Neural cell (in vitro differentiated cells): Measurements from ENCODE around the gene LRRC74B. TPM values are rescaled to one million over a fixed set of nuclear protein-coding genes. Genes with fewer than 3 reads are reported as not detected.

ENCODE experiments used
- H2AFZ ChIP-seq: fragments of 200-600, 300-800 bp; sonication (generic), shearing (Covaris generic); 2 replicates; pipeline ENCODE4 v1.6.0; 2014; ENCODE audit warnings: low read depth, mild to moderate bottlenecking, antibody characterized with exemption, low read length, moderate library complexity
- H3F3A ChIP-seq: fragments of 200-600 bp; shearing (Covaris generic); 2 replicates; pipeline ENCODE4 v1.6.1; 2016; ENCODE audit warnings: mild to moderate bottlenecking, moderate library complexity, mixed read lengths, antibody characterized with exemption, low read length; ENCODE audit not compliant: insufficient read depth, poor library complexity, severe bottlenecking
- H3K27ac ChIP-seq: fragments of 200-600, 300-800 bp; sonication (generic), shearing (Covaris generic); 2 replicates; pipeline ENCODE4 v1.5.1; 2014; ENCODE audit warnings: mild to moderate bottlenecking, low read length, moderate library complexity
- H3K27me3 ChIP-seq: fragments of 300-800, 200-600 bp; sonication (generic), shearing (Covaris generic); 2 replicates; pipeline ENCODE4 v1.6.0; 2014; ENCODE audit warnings: mild to moderate bottlenecking, low read depth, low read length, moderate library complexity; ENCODE audit not compliant: insufficient read depth
- H3K36me3 ChIP-seq: fragments of 300-800, 200-600 bp; sonication (generic), shearing (Covaris generic); 2 replicates; pipeline ENCODE4 v1.5.1; 2014; ENCODE audit warnings: mild to moderate bottlenecking, antibody characterized with exemption, low read length, moderate library complexity; ENCODE audit not compliant: insufficient read depth
- H3K4me2 ChIP-seq: fragments of 300-800, 200-600 bp; sonication (generic), shearing (Covaris generic); 2 replicates; pipeline ENCODE4 v1.6.0; 2014; ENCODE audit warnings: mild to moderate bottlenecking, low read length
- H3K4me3 ChIP-seq: fragments of 300-800, 200-600 bp; sonication (generic), shearing (Covaris generic); 2 replicates; pipeline ENCODE4 v1.5.1; 2014; ENCODE audit warnings: mild to moderate bottlenecking, low read length, moderate library complexity
- H3K79me2 ChIP-seq: fragments of 200-600 bp; shearing (Covaris generic); replicated peaks from 2 replicates; pipeline ENCODE4 v1.6.0; 2014; ENCODE audit warnings: mild to moderate bottlenecking, low read length, moderate library complexity; ENCODE audit not compliant: insufficient read depth
- H3K9ac ChIP-seq: fragments of 300-800, 200-600 bp; sonication (generic), shearing (Covaris generic); 2 replicates; pipeline ENCODE4 v1.6.1; 2016; ENCODE audit warnings: mild to moderate bottlenecking, low read length, mixed read lengths
- H3K9me2 ChIP-seq: fragments of 200-600 bp; shearing (Covaris generic); 2 replicates; pipeline ENCODE4 v1.6.1; 2016; ENCODE audit warnings: mild to moderate bottlenecking, low read length, mixed read lengths; ENCODE audit not compliant: insufficient read depth
- H3K9me3 ChIP-seq: fragments of 200-600, 300-800 bp; sonication (generic), shearing (Covaris generic); 2 replicates; pipeline ENCODE4 v1.6.1; 2016; ENCODE audit warnings: mild to moderate bottlenecking, mixed run types, low read length, moderate library complexity, mixed read lengths
- H4K20me1 ChIP-seq: fragments of 200-600 bp; shearing (Covaris generic); 2 replicates; pipeline ENCODE4 v1.6.1; 2016; ENCODE audit warnings: mild to moderate bottlenecking, mixed run types; ENCODE audit not compliant: insufficient read depth
- CTCF ChIP-seq: fragments of 450-650 bp; IDR thresholded peaks from 2 replicates; pipeline ENCODE4 v1.5.1; 2014; ENCODE audit warnings: antibody characterized with exemption, mild to moderate bottlenecking, moderate library complexity; ENCODE audit not compliant: poor library complexity, severe bottlenecking
- EP300 ChIP-seq: fragments of 450-650 bp; conservative IDR thresholded peaks from 2 replicates; pipeline ENCODE4 v1.6.1; 2014; ENCODE audit warnings: antibody characterized with exemption, mild to moderate bottlenecking, moderate library complexity; ENCODE audit not compliant: poor library complexity, severe bottlenecking
- EZH2 ChIP-seq: fragments of 200-600, 300-800 bp; shearing (Covaris generic), sonication (generic); IDR thresholded peaks from 2 replicates; pipeline ENCODE4 v1.6.1; 2014; ENCODE audit warnings: antibody characterized with exemption, low read length, borderline replicate concordance, mild to moderate bottlenecking; ENCODE audit not compliant: insufficient read depth, poor library complexity, severe bottlenecking
- MXI1 ChIP-seq: fragments of 450-650 bp; conservative IDR thresholded peaks from 2 replicates; pipeline ENCODE4 v1.6.1; 2014; ENCODE audit warnings: antibody characterized with exemption, mild to moderate bottlenecking; ENCODE audit not compliant: poor library complexity, severe bottlenecking
- POLR2AphosphoS5 ChIP-seq: IDR thresholded peaks from 2 replicates; pipeline ENCODE4 v1.6.1; 2012
- RAD21 ChIP-seq: fragments of 450-650 bp; conservative IDR thresholded peaks from 2 replicates; pipeline ENCODE4 v1.6.1; 2014; ENCODE audit warnings: antibody characterized with exemption, mild to moderate bottlenecking, moderate library complexity
- REST ChIP-seq: IDR thresholded peaks from 2 replicates; pipeline ENCODE4 v1.6.1; 2012; ENCODE audit warnings: borderline replicate concordance
- SMC3 ChIP-seq: fragments of 450-650 bp; conservative IDR thresholded peaks from 2 replicates; pipeline ENCODE4 v1.6.1; 2014; ENCODE audit warnings: antibody characterized with exemption, mild to moderate bottlenecking, moderate library complexity; ENCODE audit not compliant: poor library complexity
- TAF1 ChIP-seq: IDR thresholded peaks from 2 replicates; pipeline ENCODE4 v1.6.1; 2012; ENCODE audit warnings: low read depth
- polyA plus RNA-seq: library from polyadenylated mRNA; depleted of rRNA; stranded (reverse); fragments of >200 nt; gene quantifications from 2 replicates; pipeline ENCODE4 v1.2.3, GENCODE V29; 2014

LRRC74B gene
- polyA plus RNA-seq, 1 donor from 2014 or later = not detected

- Histone ChIP-seq H3K9me3 (no peaks in the 10 kb centered on the region), H2AFZ (peak overlapping the region; percentile 14), H4K20me1 (no peaks in the 10 kb centered on the region), H3K9me2 (no peaks in the 10 kb centered on the region), H3K4me3 (no peak overlapping the region), H3K27ac (no peak overlapping the region), H3K4me2 (no peak overlapping the region), H3K79me2 (no peaks in the 10 kb centered on the region), H3K27me3 (no peaks in the 10 kb centered on the region), H3K36me3 (no peaks in the 10 kb centered on the region), H3F3A (no peaks in the 10 kb centered on the region), H3K9ac (no peak overlapping the region)
- TF ChIP-seq POLR2AphosphoS5 = no peak
- peak; percentile 57 for TF ChIP-seq SMC3
- TF ChIP-seq EZH2 = no peak
- TF ChIP-seq RAD21 = peak; percentile 43
- no peak for TF ChIP-seq MXI1
- peak; percentile 69 for TF ChIP-seq CTCF
These were observed 57.0 kb downstream of the LRRC74B start for GRCh38 chr22:21102659-21103267.

- no peak overlapping the region for H3K27ac ChIP-seq
These were observed 57.9 kb downstream of the LRRC74B start for GRCh38 chr22:21103633-21104032.

More at GRCh38 chr22:21103633-21104032, 57.9 kb downstream of the LRRC74B start:
- no peaks in the 10 kb centered on the region for H3F3A ChIP-seq
- no peak overlapping the region for H3K4me2 ChIP-seq
- H3K4me3 ChIP-seq = no peak overlapping the region
- no peak overlapping the region for H3K9ac ChIP-seq
- no peaks in the 10 kb centered on the region for H3K27me3 ChIP-seq
- H3K79me2 ChIP-seq = no peaks in the 10 kb centered on the region
- H2AFZ ChIP-seq = no peak overlapping the region
- no peaks in the 10 kb centered on the region for H3K9me3 ChIP-seq
- H4K20me1 ChIP-seq = no peaks in the 10 kb centered on the region
- no peaks in the 10 kb centered on the region for H3K9me2 ChIP-seq
- no peak for TF ChIP-seq SMC3
- TF ChIP-seq RAD21 = no peak
- no peak for TF ChIP-seq MXI1
- TF ChIP-seq EP300 = no peak
- TF ChIP-seq POLR2AphosphoS5 = no peak
- no peak for TF ChIP-seq TAF1
- TF ChIP-seq REST = no peak
- TF ChIP-seq CTCF = no peak
- no peak for TF ChIP-seq EZH2
- no peaks in the 10 kb centered on the region for H3K36me3 ChIP-seq
